Muscle layer of colon (tissue), 2 donors: ENCODE results near the gene NARF.

Experiments
- H3K27ac ChIP-seq: one replicate; pipeline ENCODE4 v1.7.0; 2013; ENCODE audit warnings: low read depth, mild to moderate bottlenecking, low read length, moderate library complexity
- H3K27me3 ChIP-seq, 2 donors: one replicate each; pipeline ENCODE4 v1.7.0; 2013; ENCODE audit warnings: low read length in 2 of 2, mild to moderate bottlenecking in 2 of 2; ENCODE audit not compliant: insufficient read depth in 2 of 2, control insufficient read depth in 1 of 2
- H3K36me3 ChIP-seq: one replicate; pipeline ENCODE4 v1.7.0; 2013; ENCODE audit warnings: mild to moderate bottlenecking, low read length; ENCODE audit not compliant: insufficient read depth
- H3K4me1 ChIP-seq: one replicate; pipeline ENCODE4 v1.7.0; 2013; ENCODE audit warnings: mild to moderate bottlenecking, low read length; ENCODE audit not compliant: insufficient read depth
- H3K4me3 ChIP-seq, 2 donors: one replicate each; pipeline ENCODE4 v1.7.0; 2013; ENCODE audit warnings: low read length in 2 of 2, low read depth in 1 of 2, mild to moderate bottlenecking in 1 of 2, moderate library complexity in 1 of 2
- H3K9ac ChIP-seq: one replicate; pipeline ENCODE4 v1.7.0; 2013; ENCODE audit warnings: low read length
- H3K9me3 ChIP-seq: one replicate; pipeline ENCODE4 v1.7.0; 2013; ENCODE audit warnings: mild to moderate bottlenecking, low read length
- donor health status: abdominal sarcoma.
- donor health status: Adenocarcinoma of cecum.

NARF gene

GRCh38 chr17:82442643-82443464 lies 15.7 kb upstream of the NARF start:
- Histone ChIP-seq H3K4me3 (no peak overlapping the region), H3K27me3 (no peaks in the 10 kb centered on the region), H3K9ac (no peak overlapping the region), H3K4me1 (no peaks in the 10 kb centered on the region), H3K36me3 (peaks cover 8% of the 10 kb centered on the region), H3K9me3 (no peaks in the 10 kb centered on the region), H3K27ac (no peak overlapping the region)

DNA sequence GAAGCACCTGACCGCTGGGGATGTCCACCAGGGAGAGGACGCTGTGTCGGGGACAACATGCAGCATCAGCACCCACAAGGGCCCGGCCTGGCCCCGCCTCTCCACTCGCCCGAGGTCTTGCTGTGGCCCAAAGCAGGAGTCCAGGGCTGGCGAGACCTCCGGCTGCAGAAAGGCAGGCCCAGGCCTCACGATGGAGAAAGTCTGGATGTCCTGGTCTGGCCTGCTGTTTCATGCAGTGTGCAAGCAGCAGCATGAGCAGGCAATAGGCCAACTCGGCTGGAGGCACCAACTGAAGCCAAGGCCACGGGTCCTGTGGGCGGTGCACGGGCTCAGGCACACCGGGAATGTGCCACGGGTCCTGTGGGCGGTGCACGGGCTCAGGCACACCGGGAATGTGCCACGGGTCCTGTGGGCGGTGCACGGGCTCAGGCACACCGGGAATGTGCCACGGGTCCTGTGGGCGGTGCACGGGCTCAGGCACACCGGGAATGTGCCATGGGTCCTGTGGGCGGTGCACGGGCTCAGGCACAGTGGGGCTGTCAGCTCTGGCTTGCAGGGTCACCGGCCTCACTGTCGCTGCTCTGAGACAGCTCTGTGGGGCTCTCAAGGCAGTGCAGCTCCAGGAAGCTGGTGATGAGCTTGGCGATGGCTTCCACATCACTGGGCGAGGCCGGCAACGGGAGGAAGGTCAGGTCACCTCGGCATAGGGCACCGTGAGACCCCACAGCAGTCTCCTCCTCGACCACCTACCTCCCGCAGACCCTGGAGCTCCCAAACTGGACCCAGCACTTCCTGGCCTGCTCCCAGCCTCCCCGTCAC lies 14.9 kb upstream of the NARF start:
- Histone ChIP-seq H3K4me3 (no peak overlapping the region), H3K27ac (no peak overlapping the region), H3K27me3 (no peaks in the 10 kb centered on the region), H3K4me1 (no peaks in the 10 kb centered on the region), H3K9me3 (no peaks in the 10 kb centered on the region), H3K36me3 (peaks cover 8% of the 10 kb centered on the region), H3K9ac (no peak overlapping the region)

- no peak overlapping the region for H3K27ac ChIP-seq
- H3K4me1 ChIP-seq, result peaks cover 2% of the 10 kb centered on the region
Observed at GRCh38 chr17:82444284-82444893, 14.2 kb upstream of the NARF start.

GRCh38 chr17:82444941-82445521 lies 13.5 kb upstream of the NARF start:
- Histone ChIP-seq H3K9me3 (no peaks in the 10 kb centered on the region), H3K4me1 (peaks cover 7% of the 10 kb centered on the region), H3K27me3 (no peaks in the 10 kb centered on the region), H3K36me3 (peaks cover 8% of the 10 kb centered on the region), H3K9ac (no peak overlapping the region), H3K4me3 (no peak overlapping the region), H3K27ac (no peak overlapping the region)

More at GRCh38 chr17:82444284-82444893, 14.2 kb upstream of the NARF start:
- Histone ChIP-seq H3K36me3 (peaks cover 8% of the 10 kb centered on the region), H3K9ac (no peak overlapping the region), H3K27me3 (no peaks in the 10 kb centered on the region), H3K4me3 (no peak overlapping the region), H3K9me3 (no peaks in the 10 kb centered on the region)

GRCh38 chr17:82445542-82445941 lies 13.0 kb upstream of the NARF start:
- H3K9ac ChIP-seq, result no peak overlapping the region
- H3K4me3 ChIP-seq, result no peak overlapping the region
- no peaks in the 10 kb centered on the region for H3K27me3 ChIP-seq
- peaks cover 8% of the 10 kb centered on the region for H3K36me3 ChIP-seq
- H3K9me3 ChIP-seq, result no peaks in the 10 kb centered on the region
- H3K4me1 ChIP-seq, result peaks cover 7% of the 10 kb centered on the region
- no peak overlapping the region for H3K27ac ChIP-seq

DNA sequence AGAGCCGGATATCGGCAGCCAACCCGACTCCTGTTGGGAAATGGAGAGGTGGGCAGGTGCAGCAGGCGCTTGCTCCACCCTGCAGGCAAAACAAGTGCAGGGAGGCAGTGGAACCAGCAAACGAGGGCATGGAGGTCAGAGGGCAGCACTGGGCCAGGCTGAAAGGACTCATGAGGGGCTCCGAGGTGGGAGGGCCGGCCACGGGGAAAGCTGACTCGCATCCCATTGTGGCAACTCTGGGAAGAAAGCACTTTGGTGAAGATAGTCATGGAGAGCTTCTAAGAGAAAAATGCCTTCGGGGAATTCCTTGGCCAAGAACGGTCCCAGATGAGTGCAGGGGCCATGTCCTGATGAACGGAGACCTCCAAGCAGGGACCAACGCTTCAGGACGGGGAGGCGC lies 12.4 kb upstream of the NARF start:
- H3K36me3 ChIP-seq, result peaks cover 8% of the 10 kb centered on the region
- peaks cover 7% of the 10 kb centered on the region for H3K4me1 ChIP-seq
- no peak overlapping the region for H3K9ac ChIP-seq
- H3K27ac ChIP-seq, result no peak overlapping the region
- no peaks in the 10 kb centered on the region for H3K27me3 ChIP-seq
- H3K9me3 ChIP-seq, result no peaks in the 10 kb centered on the region
- no peak overlapping the region for H3K4me3 ChIP-seq

GRCh38 chr17:82446649-82447048 lies 11.9 kb upstream of the NARF start:
- no peak overlapping the region for H3K27ac ChIP-seq
- H3K36me3 ChIP-seq, result peaks cover 8% of the 10 kb centered on the region
- H3K9ac ChIP-seq, result no peak overlapping the region
- peaks cover 7% of the 10 kb centered on the region for H3K4me1 ChIP-seq
- no peaks in the 10 kb centered on the region for H3K27me3 ChIP-seq
- no peaks in the 10 kb centered on the region for H3K9me3 ChIP-seq
- no peak overlapping the region for H3K4me3 ChIP-seq

DNA sequence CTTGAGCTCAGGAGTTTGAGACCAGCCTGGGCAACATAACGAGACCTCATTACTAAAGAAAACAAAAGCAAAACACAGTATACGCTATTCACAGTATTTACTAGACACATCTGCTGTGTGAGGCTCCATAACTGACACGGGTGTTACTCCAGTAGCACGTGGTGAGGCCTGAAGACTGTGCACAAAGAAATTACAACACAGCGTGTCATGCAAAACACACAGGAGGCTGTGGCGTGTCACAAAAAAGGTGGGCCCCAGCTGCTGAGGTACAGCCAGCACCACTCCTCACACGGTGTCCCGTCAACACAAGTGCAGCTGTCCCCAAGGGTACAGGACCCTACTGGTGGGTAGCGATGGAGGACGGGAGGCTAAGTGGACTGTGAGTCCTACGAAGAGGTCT lies 10.7 kb upstream of the NARF start:
- Histone ChIP-seq H3K27me3 (no peaks in the 10 kb centered on the region), H3K9me3 (no peaks in the 10 kb centered on the region), H3K27ac (no peak overlapping the region), H3K9ac (no peak overlapping the region), H3K4me1 (peaks cover 7% of the 10 kb centered on the region), H3K4me3 (no peak overlapping the region), H3K36me3 (peaks cover 7% of the 10 kb centered on the region)

DNA sequence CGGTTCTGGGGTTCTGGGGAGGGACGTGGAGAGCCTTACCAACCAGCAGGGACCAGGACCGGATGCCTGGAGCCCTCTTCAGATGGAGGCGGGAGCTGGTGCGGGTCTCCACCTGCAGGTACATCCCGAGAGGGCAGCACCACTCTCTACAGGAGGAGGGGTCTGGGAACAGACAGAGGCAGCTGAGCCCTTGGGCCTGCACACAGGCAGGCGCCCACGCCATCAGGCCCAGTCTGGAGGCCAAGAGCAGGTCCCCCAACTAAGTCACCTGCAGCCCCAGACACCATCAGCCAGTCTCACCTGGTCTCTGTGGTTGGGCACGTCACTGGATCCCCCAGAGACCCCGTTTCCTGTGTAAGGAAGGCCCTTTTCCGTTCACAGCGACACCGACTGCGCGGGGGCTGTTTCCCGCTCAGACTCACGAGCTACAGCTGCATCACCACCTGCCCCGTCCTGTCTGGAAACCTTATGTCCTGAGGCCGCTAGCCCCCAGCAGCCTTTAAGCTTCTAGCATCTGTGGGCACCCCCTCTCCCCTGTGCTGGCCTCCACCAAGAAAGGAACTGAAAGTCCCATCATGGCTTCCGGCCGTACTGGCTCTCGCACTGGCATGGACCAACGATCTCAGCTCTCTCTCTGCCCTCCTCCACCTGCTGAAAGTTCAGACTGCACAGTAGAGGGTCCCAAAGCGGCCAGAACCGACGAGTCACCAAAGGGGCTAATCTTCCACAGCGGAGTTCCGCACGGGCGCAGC lies 9.2 kb upstream of the NARF start:
- Histone ChIP-seq H3K36me3 (no peaks in the 10 kb centered on the region), H3K9ac (peak overlapping the region; percentile 71), H3K4me1 (peaks cover 7% of the 10 kb centered on the region), H3K27ac (peak overlapping the region; percentile 82), H3K4me3 (peak overlapping the region in 1 of 2 donors; percentile 64), H3K9me3 (no peaks in the 10 kb centered on the region), H3K27me3 (no peaks in the 10 kb centered on the region)

- Histone ChIP-seq H3K4me3 (peak overlapping the region; percentile 64 to 92), H3K9me3 (no peaks in the 10 kb centered on the region), H3K36me3 (no peaks in the 10 kb centered on the region), H3K9ac (peak overlapping the region; percentile 71), H3K4me1 (peaks cover 7% of the 10 kb centered on the region), H3K27me3 (no peaks in the 10 kb centered on the region), H3K27ac (peak overlapping the region; percentile 82)
Observed at GRCh38 chr17:82449883-82450356, 8.6 kb upstream of the NARF start.
